T-helper 2 cell (primary cell): ENCODE data around the gene CDC42BPA.
A peak's percentile ranks its signal among the peaks of the same experiment; 100 is the strongest.
"Not testable (repeated sequence)": the region's sequence is repeated elsewhere in the genome, so short reads cannot be mapped to it uniquely, and the experiment has no call there.

Experiments used
- DNase-seq, 5 experiments: peaks; one replicate each; pipeline versions ENCODE4 v3.0.0 to v3.0.0-alpha.2; 2012 to 2022

Gene CDC42BPA

GRCh38 chr1:227260433-227260832 is 57.9 kb downstream of the CDC42BPA start:
- no peak for DNase-seq

GRCh38 chr1:227257964-227258363 is 60.3 kb downstream of the CDC42BPA start:
- no peak for DNase-seq

GRCh38 chr1:227255086-227255732 is 63.1 kb downstream of the CDC42BPA start:
- no peak for DNase-seq

GRCh38 chr1:227253065-227253464 is 65.2 kb downstream of the CDC42BPA start:
- no peak for DNase-seq

- DNase-seq: no peak
Observed at GRCh38 chr1:227245613-227246320, 72.5 kb downstream of the CDC42BPA start.

- DNase-seq: no peak
Observed at GRCh38 chr1:227244339-227245118, 73.8 kb downstream of the CDC42BPA start.

- no peak for DNase-seq
Observed at GRCh38 chr1:227242811-227243682, 75.2 kb downstream of the CDC42BPA start.

- DNase-seq: no peak
Observed at GRCh38 chr1:227240983-227241382, 77.3 kb downstream of the CDC42BPA start.

- peak in 1 of 5 experiments; percentile 50 for DNase-seq
Observed at GRCh38 chr1:227234998-227235405, 83.3 kb downstream of the CDC42BPA start.

- not testable (repeated sequence) for DNase-seq
Observed at GRCh38 chr1:227231128-227231527, 87.2 kb downstream of the CDC42BPA start.

- no peak for DNase-seq
Observed at GRCh38 chr1:227228201-227228600, 90.1 kb downstream of the CDC42BPA start.

GRCh38 chr1:227227761-227228160 is 90.5 kb downstream of the CDC42BPA start:
- DNase-seq: no peak

- no peak for DNase-seq
Observed at GRCh38 chr1:227225715-227226346, 92.5 kb downstream of the CDC42BPA start.

GRCh38 chr1:227223171-227223806 is 95.0 kb downstream of the CDC42BPA start:
- DNase-seq: no peak

GRCh38 chr1:227219715-227220292 is 98.5 kb downstream of the CDC42BPA start:
- no peak for DNase-seq

GRCh38 chr1:227218870-227219573 is 99.3 kb downstream of the CDC42BPA start:
- no peak for DNase-seq

GRCh38 chr1:227215863-227216510 is 102.3 kb downstream of the CDC42BPA start:
- DNase-seq: no peak

- DNase-seq: no peak
Observed at GRCh38 chr1:227214207-227214606, 104.1 kb downstream of the CDC42BPA start.

GRCh38 chr1:227213426-227213825 is 104.9 kb downstream of the CDC42BPA start:
- no peak for DNase-seq

- no peak for DNase-seq
Observed at GRCh38 chr1:227212164-227212563, 106.1 kb downstream of the CDC42BPA start.
